OCI-LY1 (cell line): Measurements from ENCODE around the gene CDK5R2.

Experiments used
- H2AFZ ChIP-seq: fragments of 200-600 bp; sonication (generic), shearing (Covaris generic); 2 replicates; pipeline ENCODE4 v1.6.0; 2014; ENCODE audit warnings: antibody characterized with exemption, mild to moderate bottlenecking, low read length
- H3F3A ChIP-seq: fragments of 200-600 bp; sonication (generic), shearing (Covaris generic); 2 replicates; pipeline ENCODE4 v1.6.0; 2014; ENCODE audit warnings: mild to moderate bottlenecking, antibody characterized with exemption, low read length, moderate library complexity; ENCODE audit not compliant: insufficient read depth
- H3K27ac ChIP-seq: fragments of 200-600 bp; sonication (generic); 2 replicates; pipeline ENCODE4 v1.5.1; 2014; ENCODE audit warnings: low read length, mixed run types, mild to moderate bottlenecking, low read depth; ENCODE audit not compliant: poor library complexity, severe bottlenecking
- H3K27me3 ChIP-seq: fragments of 200-600 bp; sonication (generic); 2 replicates; pipeline ENCODE4 v1.6.0; 2014; ENCODE audit warnings: antibody characterized with exemption, mild to moderate bottlenecking, low read length, moderate library complexity; ENCODE audit not compliant: insufficient read depth
- H3K36me3 ChIP-seq: fragments of 200-600 bp; sonication (generic); 2 replicates; pipeline ENCODE4 v1.6.1; 2014; ENCODE audit warnings: mild to moderate bottlenecking, antibody characterized with exemption, low read length, moderate library complexity, mixed read lengths; ENCODE audit not compliant: insufficient read depth
- H3K4me1 ChIP-seq: fragments of 200-600 bp; sonication (generic); 2 replicates; pipeline ENCODE4 v1.5.1; 2014; ENCODE audit warnings: mild to moderate bottlenecking, low read length, moderate library complexity; ENCODE audit not compliant: insufficient read depth, severe bottlenecking
- H3K4me2 ChIP-seq: fragments of 200-600 bp; sonication (generic), shearing (Covaris generic); 2 replicates; pipeline ENCODE4 v1.6.1; 2014; ENCODE audit warnings: low read length
- H3K4me3 ChIP-seq: fragments of 200-600 bp; sonication (generic); 2 replicates; pipeline ENCODE4 v1.5.1; 2014; ENCODE audit warnings: low read length, low read depth, mild to moderate bottlenecking, mixed read lengths; ENCODE audit not compliant: poor library complexity, severe bottlenecking
- H3K79me2 ChIP-seq: fragments of 200-600 bp; shearing (Covaris generic); 2 replicates; pipeline ENCODE4 v1.6.1; 2016; ENCODE audit warnings: mixed run types, low read length, mixed read lengths; ENCODE audit not compliant: insufficient read depth
- H3K9ac ChIP-seq: fragments of 200-600 bp; sonication (generic), shearing (Covaris generic); 2 replicates; pipeline ENCODE4 v1.6.1; 2014; ENCODE audit warnings: mild to moderate bottlenecking, low read length, mixed read lengths
- H3K9me2 ChIP-seq: fragments of 200-600 bp; sonication (generic), shearing (Covaris generic); 2 replicates; pipeline ENCODE4 v1.6.1; 2014; ENCODE audit warnings: low read depth, mild to moderate bottlenecking, low read length, mixed read lengths
- H3K9me3 ChIP-seq: fragments of 200-600 bp; shearing (Covaris generic); 2 replicates; pipeline ENCODE4 v1.6.1; 2014; ENCODE audit warnings: low read length, mixed read lengths
- H4K20me1 ChIP-seq: fragments of 200-600 bp; sonication (generic), shearing (Covaris generic); 2 replicates; pipeline ENCODE4 v1.6.0; 2016; ENCODE audit warnings: mild to moderate bottlenecking, low read length; ENCODE audit not compliant: insufficient read depth
- EZH2 ChIP-seq: fragments of 200-600 bp; sonication (generic), shearing (Covaris generic); IDR thresholded peaks from 2 replicates; pipeline ENCODE4 v1.8.0; 2017; ENCODE audit warnings: borderline replicate concordance, mixed run types, mild to moderate bottlenecking, antibody characterized with exemption, low read length, moderate library complexity, mixed read lengths
- TF ChIP-seq, protein P1 (sequence below): fragments of 200-600 bp; sonication (generic), shearing (Covaris generic); IDR thresholded peaks from 2 replicates; pipeline ENCODE4 v1.5.1; 2017; ENCODE audit warnings: mild to moderate bottlenecking, antibody characterized with exemption, low read length, moderate library complexity, mixed read lengths

The CDK5R2 gene

DNA sequence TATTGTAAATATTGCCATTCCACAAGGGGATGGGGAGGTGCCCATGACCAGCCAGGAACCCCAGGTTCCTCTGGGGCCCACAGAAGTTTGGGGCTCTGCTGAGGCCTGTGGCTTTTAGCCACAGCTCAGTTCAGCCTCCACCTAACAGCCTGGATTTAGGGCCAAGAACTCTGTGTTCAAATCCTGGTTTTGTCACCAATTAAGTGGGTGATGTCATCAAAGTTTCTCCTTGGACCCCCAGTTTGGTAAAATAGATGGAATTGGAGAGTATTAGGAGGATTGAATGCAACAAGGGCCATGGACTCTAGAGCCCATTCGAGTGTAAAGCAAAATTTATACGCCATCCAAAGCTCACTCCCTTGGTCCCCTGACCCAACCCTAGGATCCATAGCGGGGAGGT, 28.7 kb downstream of the CDK5R2 start:
- TF ChIP-seq EZH2 = no peak
- TF ChIP-seq, protein P1, sequence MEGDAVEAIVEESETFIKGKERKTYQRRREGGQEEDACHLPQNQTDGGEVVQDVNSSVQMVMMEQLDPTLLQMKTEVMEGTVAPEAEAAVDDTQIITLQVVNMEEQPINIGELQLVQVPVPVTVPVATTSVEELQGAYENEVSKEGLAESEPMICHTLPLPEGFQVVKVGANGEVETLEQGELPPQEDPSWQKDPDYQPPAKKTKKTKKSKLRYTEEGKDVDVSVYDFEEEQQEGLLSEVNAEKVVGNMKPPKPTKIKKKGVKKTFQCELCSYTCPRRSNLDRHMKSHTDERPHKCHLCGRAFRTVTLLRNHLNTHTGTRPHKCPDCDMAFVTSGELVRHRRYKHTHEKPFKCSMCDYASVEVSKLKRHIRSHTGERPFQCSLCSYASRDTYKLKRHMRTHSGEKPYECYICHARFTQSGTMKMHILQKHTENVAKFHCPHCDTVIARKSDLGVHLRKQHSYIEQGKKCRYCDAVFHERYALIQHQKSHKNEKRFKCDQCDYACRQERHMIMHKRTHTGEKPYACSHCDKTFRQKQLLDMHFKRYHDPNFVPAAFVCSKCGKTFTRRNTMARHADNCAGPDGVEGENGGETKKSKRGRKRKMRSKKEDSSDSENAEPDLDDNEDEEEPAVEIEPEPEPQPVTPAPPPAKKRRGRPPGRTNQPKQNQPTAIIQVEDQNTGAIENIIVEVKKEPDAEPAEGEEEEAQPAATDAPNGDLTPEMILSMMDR = no peak
- H3F3A ChIP-seq = no peaks in the 10 kb centered on the region
- no peaks in the 10 kb centered on the region for H3K36me3 ChIP-seq
- H3K4me3 ChIP-seq = no peak overlapping the region
- no peak overlapping the region for H2AFZ ChIP-seq
- H3K4me2 ChIP-seq = no peak overlapping the region
- H3K4me1 ChIP-seq = no peaks in the 10 kb centered on the region
- no peaks in the 10 kb centered on the region for H4K20me1 ChIP-seq
- no peaks in the 10 kb centered on the region for H3K9me3 ChIP-seq
- no peaks in the 10 kb centered on the region for H3K79me2 ChIP-seq
- H3K27ac ChIP-seq = no peak overlapping the region
- no peak overlapping the region for H3K9ac ChIP-seq
- H3K27me3 ChIP-seq = no peaks in the 10 kb centered on the region
- H3K9me2 ChIP-seq = no peaks in the 10 kb centered on the region

DNA sequence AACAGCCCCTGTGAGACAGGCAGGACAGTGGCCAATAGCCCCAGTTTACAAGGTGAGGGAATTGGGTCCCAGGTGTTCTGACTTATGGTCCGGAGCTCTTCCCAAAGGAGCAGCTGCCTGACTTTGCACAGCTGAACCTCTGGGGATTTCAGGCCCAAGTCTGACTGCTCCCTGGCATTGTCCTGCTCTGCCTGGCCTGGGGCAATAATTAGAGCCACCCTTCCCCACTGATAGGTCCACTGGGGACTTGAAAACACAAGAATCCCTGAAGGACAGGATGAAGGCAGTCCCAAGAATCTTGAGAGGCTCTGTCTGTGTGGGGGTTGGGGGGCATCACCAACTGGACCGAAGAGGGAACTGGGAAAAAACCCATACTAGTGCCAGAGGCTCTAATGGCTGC, 29.2 kb downstream of the CDK5R2 start:
- no peaks in the 10 kb centered on the region for H3K36me3 ChIP-seq
- H3K27ac ChIP-seq = no peak overlapping the region
- H3K9me3 ChIP-seq = no peaks in the 10 kb centered on the region
- H3K9me2 ChIP-seq = no peaks in the 10 kb centered on the region
- H4K20me1 ChIP-seq = no peaks in the 10 kb centered on the region
- no peak overlapping the region for H3K9ac ChIP-seq
- no peaks in the 10 kb centered on the region for H3K79me2 ChIP-seq
- H3F3A ChIP-seq = no peaks in the 10 kb centered on the region
- TF ChIP-seq, protein P1 = no peak
- no peak overlapping the region for H3K4me3 ChIP-seq
- H3K4me1 ChIP-seq = no peaks in the 10 kb centered on the region
- no peak overlapping the region for H2AFZ ChIP-seq
- no peaks in the 10 kb centered on the region for H3K27me3 ChIP-seq
- no peak overlapping the region for H3K4me2 ChIP-seq

DNA sequence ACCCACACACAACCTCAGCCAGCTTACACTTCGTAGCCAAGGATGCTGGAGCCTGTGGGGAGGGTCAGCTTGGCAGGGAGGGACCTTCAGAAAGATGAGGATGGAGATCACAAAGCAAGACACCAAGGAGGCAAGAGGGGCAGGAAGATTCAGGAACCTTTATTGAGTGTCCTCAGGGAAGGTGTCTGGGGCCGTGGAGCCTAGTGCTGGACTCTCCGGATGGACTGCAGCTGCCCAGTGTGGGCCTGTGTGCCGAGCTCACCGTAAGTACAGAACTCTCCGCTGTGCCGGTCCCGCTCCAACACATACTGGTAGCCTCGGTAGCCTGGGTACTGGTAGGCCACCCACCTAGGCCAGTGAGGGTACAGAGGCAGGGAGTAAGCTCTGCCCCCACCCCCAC, 30.6 kb downstream of the CDK5R2 start:
- no peak for TF ChIP-seq EZH2
- TF ChIP-seq, protein P1 = no peak
- no peak overlapping the region for H3K4me3 ChIP-seq
- H3K4me2 ChIP-seq = no peak overlapping the region
- H3K9me2 ChIP-seq = no peaks in the 10 kb centered on the region
- H3K36me3 ChIP-seq = no peaks in the 10 kb centered on the region
- no peak overlapping the region for H3K9ac ChIP-seq
- no peaks in the 10 kb centered on the region for H3K27me3 ChIP-seq
- no peaks in the 10 kb centered on the region for H3F3A ChIP-seq
- no peak overlapping the region for H3K27ac ChIP-seq
- no peaks in the 10 kb centered on the region for H3K79me2 ChIP-seq
- H4K20me1 ChIP-seq = no peaks in the 10 kb centered on the region
- H3K9me3 ChIP-seq = no peaks in the 10 kb centered on the region
- no peak overlapping the region for H2AFZ ChIP-seq
- H3K4me1 ChIP-seq = no peaks in the 10 kb centered on the region
